Measurements from ENCODE around the gene BRINP3.

DNA sequence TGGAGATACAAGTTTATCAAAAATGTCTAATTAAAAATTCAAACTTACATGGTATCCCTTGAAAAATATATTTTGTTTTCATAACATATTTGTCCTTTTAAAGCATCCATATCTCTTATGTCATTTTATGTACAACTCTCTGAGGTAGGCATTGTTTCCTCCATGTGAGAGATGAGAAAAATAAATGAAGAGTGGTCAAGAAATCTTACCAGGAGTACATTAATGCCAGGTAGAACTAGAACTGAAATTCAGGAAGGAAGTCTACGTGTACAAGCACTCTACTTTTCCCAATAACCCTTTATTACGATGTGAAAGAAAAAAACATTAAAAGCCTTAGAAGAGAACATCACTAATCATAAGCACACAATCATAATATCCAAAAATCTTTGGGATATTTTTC, 5.6 kb downstream of the BRINP3 start:
- TF ChIP-seq, protein P1, sequence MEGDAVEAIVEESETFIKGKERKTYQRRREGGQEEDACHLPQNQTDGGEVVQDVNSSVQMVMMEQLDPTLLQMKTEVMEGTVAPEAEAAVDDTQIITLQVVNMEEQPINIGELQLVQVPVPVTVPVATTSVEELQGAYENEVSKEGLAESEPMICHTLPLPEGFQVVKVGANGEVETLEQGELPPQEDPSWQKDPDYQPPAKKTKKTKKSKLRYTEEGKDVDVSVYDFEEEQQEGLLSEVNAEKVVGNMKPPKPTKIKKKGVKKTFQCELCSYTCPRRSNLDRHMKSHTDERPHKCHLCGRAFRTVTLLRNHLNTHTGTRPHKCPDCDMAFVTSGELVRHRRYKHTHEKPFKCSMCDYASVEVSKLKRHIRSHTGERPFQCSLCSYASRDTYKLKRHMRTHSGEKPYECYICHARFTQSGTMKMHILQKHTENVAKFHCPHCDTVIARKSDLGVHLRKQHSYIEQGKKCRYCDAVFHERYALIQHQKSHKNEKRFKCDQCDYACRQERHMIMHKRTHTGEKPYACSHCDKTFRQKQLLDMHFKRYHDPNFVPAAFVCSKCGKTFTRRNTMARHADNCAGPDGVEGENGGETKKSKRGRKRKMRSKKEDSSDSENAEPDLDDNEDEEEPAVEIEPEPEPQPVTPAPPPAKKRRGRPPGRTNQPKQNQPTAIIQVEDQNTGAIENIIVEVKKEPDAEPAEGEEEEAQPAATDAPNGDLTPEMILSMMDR (conservative IDR thresholded peaks at IDR 0.05): no peak
- TF ChIP-seq ZFX (IDR thresholded peaks at IDR 0.05): no peak

Measured in C4-2B (cell line).